ENCODE data around the gene PRDM16.

Gene PRDM16

DNA sequence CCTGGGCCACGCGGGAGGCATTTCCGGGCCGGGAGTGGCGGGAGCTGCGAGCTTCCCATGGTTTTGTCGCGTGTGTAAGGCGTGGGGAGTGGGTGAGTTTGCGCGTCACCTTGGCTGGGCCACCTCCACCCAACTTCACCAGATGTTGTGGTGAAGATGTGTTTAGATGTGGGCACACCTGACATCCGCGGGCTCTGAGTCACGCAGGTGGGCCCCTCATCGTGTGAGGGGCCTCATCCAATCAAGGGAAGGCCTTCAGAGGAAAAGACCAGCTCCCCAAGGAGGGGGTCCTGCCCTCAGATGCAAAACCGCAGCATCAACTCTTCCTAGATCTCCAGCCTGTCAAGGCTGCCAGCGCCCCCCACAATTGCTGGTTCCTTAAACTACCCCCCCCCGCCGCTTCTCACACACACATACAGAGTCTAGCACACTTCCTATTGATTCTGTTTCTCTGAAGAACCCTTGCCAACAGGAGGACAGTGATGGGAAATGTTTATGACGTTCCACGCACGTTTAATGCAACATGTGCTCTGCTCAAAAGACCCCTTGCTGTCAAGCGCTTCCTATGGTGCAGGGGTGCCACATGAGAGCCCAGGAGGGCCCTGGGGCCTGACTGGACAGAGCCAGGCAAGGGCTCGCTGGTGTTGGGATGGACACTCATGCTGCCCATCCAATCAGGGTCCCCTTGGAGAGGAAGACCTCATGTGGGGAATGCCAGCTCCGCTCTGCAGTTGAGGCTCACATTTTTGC, 35.8 kb upstream of the PRDM16 start:
- peak; percentile 43 for DNase-seq

DNA sequence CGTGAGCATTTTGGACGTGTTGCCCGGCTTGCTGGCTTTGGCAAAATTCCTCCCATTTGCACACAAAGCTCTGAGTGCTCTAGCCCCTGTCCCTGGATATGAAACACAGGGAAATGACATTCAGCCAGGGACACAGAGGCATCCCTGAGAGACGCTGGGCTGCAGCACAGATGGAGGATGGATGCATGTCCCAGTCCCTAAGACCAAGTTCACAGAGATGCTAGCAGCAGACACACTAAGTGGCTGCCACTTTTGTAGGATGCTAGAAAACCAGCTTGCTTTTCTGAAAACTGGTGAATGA, 35.3 kb upstream of the PRDM16 start:
- no peak for DNase-seq

DNA sequence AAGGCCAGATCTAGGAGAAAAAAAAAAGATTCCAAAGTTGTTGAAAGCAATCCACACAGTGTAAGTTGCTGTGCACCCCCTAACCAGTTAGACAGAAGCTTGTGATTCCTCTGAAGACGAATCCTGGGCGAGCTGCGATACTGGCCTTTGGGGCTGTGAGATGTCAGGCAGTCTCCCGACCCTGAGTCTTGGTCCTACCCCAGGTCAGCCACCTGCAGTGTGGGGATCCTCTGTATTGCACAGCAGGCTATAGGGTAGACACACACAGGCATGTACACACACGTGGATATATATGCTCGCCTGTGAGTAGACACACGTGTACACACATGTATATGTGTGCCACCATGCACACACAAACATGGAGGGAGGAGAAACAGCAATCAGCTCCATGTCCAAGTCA, 34.8 kb upstream of the PRDM16 start:
- no peak for DNase-seq

DNA sequence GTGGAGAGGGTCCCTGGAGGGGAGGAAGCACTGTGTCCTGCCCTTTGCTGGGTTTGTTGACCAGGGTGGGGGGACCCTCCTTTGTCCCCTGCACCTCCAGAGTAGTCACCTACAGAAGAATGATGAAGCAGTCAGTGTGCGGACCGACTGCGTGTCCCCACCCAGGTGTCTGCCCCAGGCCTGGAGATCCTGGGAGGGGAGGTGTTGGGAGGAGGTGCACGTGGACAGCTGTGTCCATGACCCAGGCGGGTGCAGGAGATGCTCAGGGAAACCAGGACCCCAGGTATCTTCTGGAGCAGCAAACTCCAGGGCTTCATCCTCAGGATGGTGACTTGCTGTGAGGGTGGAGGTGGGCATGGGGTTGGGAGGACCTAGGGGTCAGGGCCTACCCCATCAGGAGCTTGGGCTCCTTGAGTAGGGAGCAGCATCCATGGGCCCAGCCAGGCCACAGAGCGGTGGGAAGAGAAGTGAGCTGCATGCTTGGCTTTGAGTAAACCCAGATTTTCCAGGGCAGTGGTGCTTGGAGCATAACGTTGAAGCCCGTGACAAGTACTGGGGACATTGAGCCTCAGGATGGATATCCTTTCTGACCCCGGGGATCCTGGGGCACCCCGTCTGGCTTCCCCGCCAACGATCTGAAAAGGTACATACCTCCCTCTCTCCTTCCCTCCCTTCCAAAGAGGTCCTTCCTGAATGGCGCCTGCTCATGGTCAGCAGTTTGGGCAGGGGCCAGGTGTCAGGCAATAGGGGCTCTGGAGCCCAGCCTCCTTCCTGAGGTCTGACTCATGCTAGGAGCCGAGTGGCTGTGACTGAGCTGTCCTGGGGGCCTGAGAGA, 34.1 kb upstream of the PRDM16 start:
- DNase-seq = no peak

DNA sequence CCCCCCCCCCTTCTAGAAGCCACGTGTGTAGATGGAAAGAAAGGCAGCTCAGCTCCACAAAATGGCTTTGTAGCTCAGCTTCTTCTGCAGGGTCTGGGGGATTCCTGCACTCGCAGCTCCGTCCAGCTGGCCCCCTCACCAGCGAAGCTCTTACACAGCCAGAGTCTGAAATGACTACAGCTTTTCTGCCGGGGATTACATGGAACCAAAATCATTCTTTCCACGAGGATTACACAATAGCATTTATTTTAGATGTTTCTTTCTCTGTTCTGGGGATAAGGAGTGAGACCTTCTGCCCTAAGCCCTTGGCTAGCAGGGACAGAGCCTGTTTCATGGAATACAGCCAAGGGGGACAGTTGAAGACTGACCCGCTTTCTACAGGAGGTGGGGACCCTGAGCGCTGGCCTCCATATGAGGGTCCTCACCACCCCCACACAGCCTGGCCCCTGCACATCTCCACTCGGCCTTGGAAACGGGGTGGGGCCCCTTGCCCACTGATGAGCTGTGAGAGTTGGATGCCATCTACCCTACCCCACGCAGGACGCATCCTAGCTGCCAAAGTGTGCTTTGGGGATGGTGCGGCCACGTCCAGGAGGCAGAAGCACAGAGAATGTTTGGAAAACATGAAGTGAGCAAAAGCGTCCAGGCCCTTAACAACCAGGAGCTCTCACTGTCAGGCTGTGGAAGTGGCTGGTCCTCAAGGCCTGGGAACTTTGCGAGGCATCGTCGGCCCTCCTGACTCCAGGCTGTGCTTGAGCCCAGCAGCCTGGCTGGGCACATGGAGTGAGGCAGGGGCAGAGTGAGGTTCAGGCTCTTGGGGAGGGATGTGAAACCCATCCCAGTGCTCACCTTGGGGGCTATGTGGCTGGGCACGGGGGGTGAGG, 33.2 kb upstream of the PRDM16 start:
- DNase-seq = no peak

DNA sequence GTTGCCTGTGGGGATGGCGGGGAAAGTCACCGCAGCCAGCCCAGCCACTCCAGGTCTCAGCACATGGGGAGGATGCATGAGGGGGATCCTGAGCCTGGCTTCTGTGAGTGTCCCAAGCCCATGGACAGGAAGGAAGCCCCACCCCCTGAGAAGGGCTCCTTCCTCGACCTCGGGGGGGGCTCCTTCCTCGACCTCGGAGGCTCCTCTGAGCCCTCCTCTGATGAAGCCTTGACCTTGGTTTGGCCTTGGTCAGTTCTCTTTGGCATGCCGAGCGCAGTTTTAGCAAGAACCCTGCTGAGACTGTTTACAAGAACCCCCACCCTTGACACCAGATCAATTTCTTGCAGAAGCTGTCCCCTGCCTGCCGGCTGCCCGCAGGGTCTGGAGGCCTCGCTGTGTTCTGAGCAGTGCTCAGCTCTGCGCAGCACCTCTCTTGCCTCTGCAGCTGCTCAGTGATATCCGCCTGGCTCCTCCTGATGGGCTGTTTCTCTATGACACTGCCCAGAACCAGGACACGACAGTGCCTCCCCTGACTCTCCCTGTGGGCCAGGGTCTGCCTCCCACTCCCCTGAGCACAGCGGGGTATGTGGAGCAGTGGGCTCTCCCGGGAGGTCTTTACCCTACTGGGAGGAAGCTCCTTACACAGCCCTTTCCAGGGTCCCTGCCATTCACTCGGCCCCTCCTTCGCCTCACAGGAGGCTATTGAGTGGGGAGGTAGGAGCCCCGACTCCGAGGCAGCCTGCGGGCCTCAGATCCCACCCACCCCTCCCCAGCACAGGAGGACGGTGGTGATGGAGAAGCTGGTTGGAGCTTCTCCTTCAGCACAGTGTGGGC, 32.3 kb upstream of the PRDM16 start:
- DNase-seq = no peak

DNA sequence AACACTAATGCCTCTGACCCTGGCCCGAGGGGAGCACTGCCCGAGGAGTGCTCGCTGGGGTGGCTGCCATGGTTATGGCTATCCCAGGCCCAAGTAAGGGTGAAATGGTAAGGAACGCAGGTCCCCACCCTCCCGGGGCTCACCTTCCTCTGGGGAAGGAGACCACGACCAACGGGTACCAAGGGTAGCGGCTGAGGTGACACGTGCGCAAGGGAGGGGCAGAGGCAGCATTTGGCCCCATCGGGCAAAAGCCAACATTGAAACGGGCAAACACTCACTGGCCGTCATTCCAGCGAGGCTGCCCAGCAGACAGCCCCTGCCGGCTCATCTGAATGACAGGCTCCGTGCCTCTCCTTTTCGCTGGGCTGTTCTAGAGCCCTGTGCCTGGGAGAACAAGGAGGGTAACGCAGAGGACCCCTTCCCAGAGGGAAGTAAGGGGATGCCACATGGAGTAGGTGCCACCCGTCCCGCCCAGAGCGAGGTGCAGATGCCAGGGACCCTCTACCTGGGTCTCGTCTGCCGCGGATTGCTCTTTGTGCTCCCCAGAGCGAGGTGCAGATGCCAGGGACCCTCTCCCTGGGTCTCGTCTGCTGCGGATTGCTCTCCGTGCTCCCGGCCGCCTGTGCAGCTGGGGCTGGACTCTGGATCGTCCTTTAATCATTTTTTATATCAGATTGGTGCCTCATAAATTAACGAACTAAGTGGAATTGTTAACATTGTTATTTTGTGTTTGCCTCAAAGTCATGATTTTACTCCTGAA, 31.5 kb upstream of the PRDM16 start:
- DNase-seq = no peak

DNA sequence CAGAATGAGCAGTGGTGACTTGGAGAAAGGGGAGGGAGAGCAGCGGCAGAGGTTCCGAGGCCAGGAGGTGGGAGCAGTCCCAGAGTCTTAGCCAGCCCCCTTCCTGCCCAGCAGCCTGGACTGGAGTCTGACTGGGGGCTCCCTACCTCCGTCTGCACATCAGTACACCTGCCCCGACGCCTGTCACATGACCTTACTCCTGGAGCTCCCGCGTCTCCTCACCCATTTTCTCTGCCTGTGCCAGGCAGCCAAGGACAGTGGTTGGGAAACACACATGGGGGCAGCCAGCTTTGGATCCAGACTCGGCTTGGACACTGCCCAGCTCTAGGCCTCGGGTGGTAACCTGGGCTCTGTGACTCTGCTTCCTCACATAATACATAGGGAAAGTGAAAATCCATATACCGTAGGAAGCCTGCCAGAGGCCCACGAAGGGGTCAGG, 30.9 kb upstream of the PRDM16 start:
- DNase-seq = no peak

DNA sequence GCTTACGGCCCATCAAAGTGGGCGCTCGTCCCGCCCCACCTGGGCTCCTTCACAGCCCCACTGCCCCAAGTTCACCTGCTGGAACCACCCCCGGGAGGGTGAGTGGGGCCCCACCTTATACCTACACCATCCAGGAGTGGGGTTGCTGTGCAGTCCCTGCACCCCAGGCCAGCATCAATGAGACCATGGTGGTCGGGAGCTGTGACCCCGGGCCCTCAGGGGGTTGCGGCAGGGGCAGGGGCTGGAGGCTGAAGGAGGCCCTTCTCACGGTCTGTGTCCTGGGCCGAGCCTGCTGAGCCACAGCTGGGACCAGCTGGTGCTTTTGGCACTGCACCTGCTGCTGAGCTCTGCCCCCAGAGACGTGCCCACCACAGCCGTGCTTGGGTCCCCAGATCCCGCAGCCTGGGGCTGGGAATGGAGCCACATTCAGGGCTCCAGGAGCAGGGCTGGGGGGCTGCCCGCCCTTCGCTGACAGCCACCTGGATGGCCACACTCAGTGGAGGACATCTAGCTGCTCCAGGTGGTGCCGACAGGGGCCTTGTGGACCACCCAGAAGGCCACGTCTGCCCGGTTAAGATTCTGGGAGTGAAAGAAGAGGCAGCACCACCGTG, 30.3 kb upstream of the PRDM16 start:
- DNase-seq = no peak

DNA sequence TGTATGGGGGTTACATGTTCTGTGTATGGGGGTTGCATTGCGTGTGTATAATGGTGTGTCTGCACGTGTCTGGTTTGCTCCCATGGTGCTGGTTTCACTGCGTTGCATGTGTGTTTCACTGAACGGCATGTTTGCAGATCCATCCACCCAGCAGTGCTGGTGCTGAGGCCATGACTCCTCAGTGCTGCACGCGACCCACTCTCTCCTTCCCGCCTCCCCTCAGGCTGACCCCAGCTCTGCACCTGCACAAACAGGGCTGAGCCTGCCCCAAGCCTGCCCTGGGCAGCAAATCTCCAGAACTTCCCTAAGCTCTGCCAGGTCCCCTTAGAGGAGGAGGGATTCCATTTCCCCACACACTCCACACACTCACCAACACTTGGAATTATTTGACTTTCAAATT, 29.0 kb upstream of the PRDM16 start:
- DNase-seq = no peak

DNA sequence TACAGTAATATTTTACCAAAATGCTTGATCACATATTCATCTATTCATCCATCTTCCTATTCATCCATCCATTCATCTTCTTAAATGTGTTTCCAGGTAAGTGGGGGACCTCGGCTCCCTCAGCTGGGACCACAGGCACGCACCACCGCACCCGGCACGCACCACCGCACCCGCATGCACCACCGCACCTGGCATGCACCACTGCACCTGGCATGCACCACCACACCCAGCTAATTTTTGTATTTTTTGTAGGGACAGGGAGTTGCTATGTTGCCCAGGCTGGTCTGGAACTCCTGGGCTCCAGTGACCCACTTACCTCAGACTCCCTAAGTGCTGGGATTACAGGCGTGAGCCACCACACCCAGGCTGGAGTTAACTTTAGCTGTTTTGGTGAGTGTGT, 26.5 kb upstream of the PRDM16 start:
- no peak for DNase-seq

DNA sequence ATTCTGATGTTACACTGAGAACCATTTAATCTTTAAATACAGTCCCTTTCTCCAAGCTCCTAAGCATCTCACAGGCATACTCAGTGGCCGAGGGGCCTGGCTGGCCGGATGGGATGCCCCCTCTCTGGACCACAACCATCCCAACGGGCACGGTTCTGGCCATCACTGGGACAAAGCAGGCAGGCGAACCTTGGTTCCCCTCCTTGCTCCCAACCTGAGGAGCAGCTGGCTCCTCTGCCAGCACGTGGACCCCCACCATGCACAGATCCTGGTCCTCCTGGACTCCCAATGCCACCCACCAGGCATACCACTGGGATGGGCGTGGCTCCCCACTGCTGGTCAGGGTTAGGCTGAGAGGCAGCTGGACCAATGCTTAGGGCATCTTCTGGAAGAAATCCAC, 19.8 kb upstream of the PRDM16 start:
- DNase-seq = no peak

DNA sequence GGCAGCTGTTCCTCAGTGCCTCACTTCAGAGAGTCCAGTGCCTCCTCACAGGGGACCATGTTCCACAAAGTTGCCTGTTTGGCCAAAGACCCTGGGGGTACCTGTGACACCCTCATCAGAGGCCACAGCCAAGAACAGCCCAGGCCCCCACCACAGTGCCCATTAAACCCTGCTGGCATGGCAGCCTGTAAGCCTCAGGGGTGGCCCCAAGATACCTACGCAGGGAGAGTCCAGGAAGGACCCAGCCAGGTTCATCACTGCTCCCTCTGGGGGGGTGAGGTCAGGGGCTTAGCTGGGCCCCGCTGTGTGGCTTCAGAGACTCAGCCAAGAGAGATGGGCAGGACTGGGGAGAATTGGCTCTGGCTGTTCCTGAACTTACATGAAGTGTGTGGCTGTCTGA, 19.1 kb upstream of the PRDM16 start:
- DNase-seq = no peak

DNA sequence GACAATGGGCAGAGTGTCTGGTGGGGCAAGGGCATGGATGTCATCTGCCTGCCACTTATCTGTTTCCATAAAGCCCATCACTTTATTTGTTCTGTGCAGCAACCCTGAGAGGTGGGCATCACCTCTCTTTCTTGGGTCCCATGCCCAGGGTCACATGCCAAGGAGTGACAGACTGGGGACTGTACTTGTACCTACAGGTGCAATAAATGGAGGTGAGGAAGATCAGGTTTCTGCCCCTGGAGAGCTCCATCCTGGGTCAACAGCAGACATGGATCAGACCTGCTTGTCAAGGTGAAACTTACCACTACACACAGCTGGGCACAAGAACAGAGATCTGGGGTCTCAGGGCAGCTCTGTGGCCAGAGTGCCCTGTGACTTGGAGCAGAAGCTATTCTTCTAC, 18.4 kb upstream of the PRDM16 start:
- no peak for DNase-seq

DNA sequence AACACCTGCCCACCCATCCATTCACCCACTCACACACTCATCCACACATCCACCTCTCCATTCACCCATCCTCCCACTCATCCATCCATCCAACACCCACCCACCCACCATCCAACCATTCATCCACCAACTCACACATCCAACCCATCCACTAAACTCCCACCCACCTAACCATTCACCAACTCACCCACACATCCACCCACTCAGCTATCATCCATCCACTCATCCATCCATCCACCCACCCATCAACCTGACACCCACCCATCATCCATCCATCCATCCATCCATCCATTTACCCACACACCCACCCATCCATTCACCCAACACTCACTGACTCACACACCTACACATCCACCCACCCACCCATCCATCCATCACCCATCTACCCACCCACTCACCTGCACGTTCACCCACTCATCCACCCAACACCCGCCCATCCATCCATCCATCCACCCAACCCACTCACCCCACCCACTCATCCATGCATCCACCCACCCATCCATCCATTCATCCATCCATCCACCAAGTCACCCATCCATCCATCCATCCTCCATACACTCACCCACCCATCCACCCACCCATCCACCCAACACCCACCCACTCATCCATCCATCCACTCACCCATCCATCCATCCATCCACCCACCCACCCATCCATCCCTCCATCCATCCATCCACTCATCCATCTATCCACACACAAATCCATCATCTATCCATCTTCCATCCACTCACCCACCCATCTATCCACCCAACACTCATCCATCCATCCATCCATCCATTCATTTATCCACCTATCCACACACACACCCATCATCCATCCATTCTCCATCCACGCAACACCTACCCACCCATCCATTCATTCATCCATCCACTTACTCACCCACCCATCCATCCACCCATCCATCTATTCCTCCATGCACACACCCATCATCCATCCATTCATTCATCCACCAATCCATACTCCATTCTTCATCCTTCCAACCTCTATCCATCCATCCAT, 17.4 kb upstream of the PRDM16 start:
- no peak for DNase-seq

DNA sequence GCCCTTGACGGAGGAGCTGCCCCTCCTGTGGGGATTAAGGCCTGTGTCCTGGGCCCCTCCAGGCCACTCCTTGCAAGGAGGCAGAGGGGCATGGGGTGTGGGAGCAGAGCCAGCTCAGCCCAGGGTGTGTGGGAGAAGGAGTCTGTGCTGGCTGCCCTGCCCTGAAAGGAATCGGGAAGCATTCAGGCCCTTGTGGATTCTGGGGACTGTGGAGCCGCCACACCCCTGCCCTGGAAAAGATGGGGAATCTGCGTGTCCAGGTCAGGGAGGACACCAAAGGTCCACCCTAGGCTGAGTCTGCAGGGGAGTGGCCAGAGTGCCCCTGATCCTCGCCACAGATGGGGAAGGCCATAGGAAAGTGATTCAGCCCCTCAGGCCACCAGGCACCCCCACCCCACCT, 16.5 kb upstream of the PRDM16 start:
- peak; percentile 8 for DNase-seq

DNA sequence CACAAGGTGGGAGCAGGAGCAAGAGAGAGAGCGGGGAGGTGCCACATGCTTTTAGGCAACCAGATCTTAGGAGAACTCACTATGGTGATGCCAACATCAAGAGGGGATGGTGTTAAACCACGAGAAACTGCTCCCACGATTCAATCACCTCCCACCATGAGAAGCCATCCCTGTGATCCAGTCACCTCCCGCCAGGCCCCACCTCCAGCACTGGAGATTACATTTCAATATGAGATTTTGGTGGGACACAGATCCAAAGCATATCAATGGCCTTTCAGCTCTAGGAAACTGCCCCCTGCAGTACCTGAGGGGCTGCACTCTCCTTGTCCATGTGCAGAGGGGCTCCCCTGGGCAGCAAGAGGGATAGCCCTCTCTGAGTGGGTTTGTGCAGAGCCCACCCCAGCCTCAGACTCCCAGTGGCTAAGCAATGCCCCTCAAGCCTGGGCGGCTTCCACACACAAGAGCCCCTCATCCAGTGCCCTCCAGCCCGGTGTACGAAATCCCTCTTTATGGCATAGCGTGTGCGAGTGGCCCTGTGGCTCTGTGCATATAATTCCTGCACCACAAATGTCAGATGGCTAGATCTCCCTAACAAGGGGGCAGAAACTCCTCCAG, 15.5 kb upstream of the PRDM16 start:
- no peak for DNase-seq

DNA sequence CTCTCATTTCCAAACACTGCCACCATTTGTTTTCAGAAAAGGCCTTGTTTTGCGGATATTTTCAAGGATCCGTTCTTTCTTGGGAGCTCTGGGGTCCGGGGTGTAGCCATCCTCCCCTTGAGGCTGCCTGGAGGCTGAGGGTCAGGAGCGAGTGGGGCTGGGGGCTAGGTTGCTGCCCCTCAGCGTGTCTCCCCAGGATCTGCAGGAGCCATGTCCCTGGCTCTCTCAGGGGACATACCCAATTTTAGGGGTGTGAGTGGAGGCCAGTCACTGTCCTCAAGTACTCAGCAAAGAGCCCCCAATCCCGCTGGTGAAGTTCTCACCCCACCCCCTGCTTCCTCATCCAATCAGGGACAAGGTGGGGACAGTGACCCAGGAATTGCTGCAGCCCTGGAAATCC, 15.0 kb upstream of the PRDM16 start:
- DNase-seq = no peak

DNA sequence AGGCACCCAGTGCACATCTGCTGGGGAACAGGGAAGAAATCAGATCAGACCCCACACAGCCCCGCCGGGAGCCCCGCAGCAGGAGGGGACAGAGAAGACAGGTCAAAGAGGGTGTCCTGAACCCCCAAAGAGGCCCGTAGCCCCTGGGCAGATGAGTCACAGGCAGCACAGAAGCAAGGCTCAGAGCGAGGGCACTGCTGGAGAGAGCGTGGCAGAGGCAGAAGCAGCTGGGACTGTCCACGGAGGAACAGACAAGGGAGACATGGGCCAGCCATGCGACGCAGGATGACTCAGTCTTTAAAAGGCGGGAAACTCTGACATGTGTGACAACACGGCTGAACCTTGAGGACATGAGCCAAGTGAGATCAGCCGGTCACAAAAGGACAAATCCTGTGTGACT, 14.5 kb upstream of the PRDM16 start:
- no peak for DNase-seq

DNA sequence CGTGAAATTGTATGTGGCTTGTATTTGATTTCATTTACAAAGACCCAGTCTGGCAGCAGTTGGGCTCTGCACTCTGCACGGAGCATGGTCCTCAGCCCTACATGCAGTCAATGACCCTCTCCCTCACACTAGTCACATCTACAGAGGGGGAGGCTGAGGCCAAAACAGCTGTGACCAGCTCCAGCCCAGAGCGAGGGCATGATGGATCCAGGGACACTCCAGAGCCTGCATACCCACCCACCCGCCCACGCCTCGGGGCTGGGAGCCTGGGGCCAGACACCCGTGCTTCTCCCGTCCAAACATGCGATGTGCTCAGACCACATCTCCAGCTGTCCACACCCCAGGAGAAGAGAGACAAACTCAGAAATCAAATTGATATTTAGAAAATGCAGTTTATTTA, 14.0 kb upstream of the PRDM16 start:
- no peak for DNase-seq
